Measurements from ENCODE around the gene TSC2.

TSC2 gene

GRCh38 chr16:2077016-2077415, 29.2 kb downstream of the TSC2 start:
- no peak overlapping the region for H3K27ac ChIP-seq
- no peaks in the 10 kb centered on the region for H3K27me3 ChIP-seq (ENCODE audit: insufficient read depth, low read depth)
- H4K20me1 ChIP-seq (ENCODE audit: insufficient read depth), result no peaks in the 10 kb centered on the region
- no peak overlapping the region for H3K4me2 ChIP-seq
- no peak for TF ChIP-seq CTCF (conservative IDR thresholded peaks at IDR 0.05; ENCODE audit: low read depth, low read length)
- no peaks in the 10 kb centered on the region for H3K4me1 ChIP-seq (ENCODE audit: low read depth, poor library complexity, severe bottlenecking)
- H3K79me2 ChIP-seq (ENCODE audit: insufficient read depth, low read depth), result no peaks in the 10 kb centered on the region
- no peak overlapping the region for H3K4me3 ChIP-seq (IDR thresholded peaks at IDR 0.05; ENCODE audit: insufficient read depth, low read depth, low read length)
- H3K36me3 ChIP-seq (ENCODE audit: insufficient read depth), result no peaks in the 10 kb centered on the region
- H3K9ac ChIP-seq, result no peak overlapping the region
- no peak overlapping the region for H2AFZ ChIP-seq (ENCODE audit: low read depth)

- no peaks in the 10 kb centered on the region for H3K4me1 ChIP-seq (ENCODE audit: low read depth, poor library complexity, severe bottlenecking)
- H4K20me1 ChIP-seq (ENCODE audit: insufficient read depth), result no peaks in the 10 kb centered on the region
- no peak overlapping the region for H3K4me2 ChIP-seq
- no peaks in the 10 kb centered on the region for H3K27me3 ChIP-seq (ENCODE audit: insufficient read depth, low read depth)
- no peak overlapping the region for H3K9ac ChIP-seq
- no peaks in the 10 kb centered on the region for H3K36me3 ChIP-seq (ENCODE audit: insufficient read depth)
- no peak overlapping the region for H2AFZ ChIP-seq (ENCODE audit: low read depth)
- TF ChIP-seq CTCF (conservative IDR thresholded peaks at IDR 0.05; ENCODE audit: low read depth, low read length), result no peak
- no peaks in the 10 kb centered on the region for H3K79me2 ChIP-seq (ENCODE audit: insufficient read depth, low read depth)
- no peak overlapping the region for H3K27ac ChIP-seq
- H3K4me3 ChIP-seq (IDR thresholded peaks at IDR 0.05; ENCODE audit: insufficient read depth, low read depth, low read length), result no peak overlapping the region
Observed at GRCh38 chr16:2077696-2078095, 29.9 kb downstream of the TSC2 start.

- TF ChIP-seq CTCF (conservative IDR thresholded peaks at IDR 0.05; ENCODE audit: low read depth, low read length), result no peak
- Histone ChIP-seq H3K79me2 (ENCODE audit: insufficient read depth, low read depth) (no peaks in the 10 kb centered on the region), H3K4me3 (IDR thresholded peaks at IDR 0.05; ENCODE audit: insufficient read depth, low read depth, low read length) (no peak overlapping the region), H4K20me1 (ENCODE audit: insufficient read depth) (no peaks in the 10 kb centered on the region), H3K27me3 (ENCODE audit: insufficient read depth, low read depth) (no peaks in the 10 kb centered on the region), H3K4me1 (ENCODE audit: low read depth, poor library complexity, severe bottlenecking) (no peaks in the 10 kb centered on the region), H2AFZ (ENCODE audit: low read depth) (no peak overlapping the region), H3K9ac (no peak overlapping the region), H3K27ac (no peak overlapping the region), H3K36me3 (ENCODE audit: insufficient read depth) (no peaks in the 10 kb centered on the region), H3K4me2 (no peak overlapping the region)
Observed at GRCh38 chr16:2078096-2078495, 30.3 kb downstream of the TSC2 start.

GRCh38 chr16:2078691-2079090, 30.9 kb downstream of the TSC2 start:
- no peak overlapping the region for H3K27ac ChIP-seq
- no peaks in the 10 kb centered on the region for H4K20me1 ChIP-seq (ENCODE audit: insufficient read depth)
- no peaks in the 10 kb centered on the region for H3K79me2 ChIP-seq (ENCODE audit: insufficient read depth, low read depth)
- no peaks in the 10 kb centered on the region for H3K36me3 ChIP-seq (ENCODE audit: insufficient read depth)
- no peak overlapping the region for H3K4me2 ChIP-seq
- no peaks in the 10 kb centered on the region for H3K4me1 ChIP-seq (ENCODE audit: low read depth, poor library complexity, severe bottlenecking)
- no peak overlapping the region for H3K9ac ChIP-seq
- no peak overlapping the region for H2AFZ ChIP-seq (ENCODE audit: low read depth)
- H3K27me3 ChIP-seq (ENCODE audit: insufficient read depth, low read depth), result no peaks in the 10 kb centered on the region
- H3K4me3 ChIP-seq (IDR thresholded peaks at IDR 0.05; ENCODE audit: insufficient read depth, low read depth, low read length), result no peak overlapping the region
- no peak for TF ChIP-seq CTCF (conservative IDR thresholded peaks at IDR 0.05; ENCODE audit: low read depth, low read length)

Data from KMS-11 (cell line).